GM12872 (cell line): ENCODE measurements around the gene AKAP10.

Experiments
- CTCF ChIP-seq: IDR thresholded peaks from 3 replicates; pipeline ENCODE4 v1.5.1; 2011; ENCODE audit warnings: low read depth, mild to moderate bottlenecking, low read length, moderate library complexity; ENCODE audit not compliant: insufficient read depth

AKAP10 gene

GRCh38 chr17:19865021-19865420 is 112.6 kb downstream of the AKAP10 start:
- no peak for TF ChIP-seq CTCF

- no peak for TF ChIP-seq CTCF
Measured at GRCh38 chr17:19857640-19858039, 120.0 kb downstream of the AKAP10 start.
